Jurkat, Clone E6-1 (cell line): Measurements from ENCODE around the gene PHACTR4.
"Not testable (repeated sequence)": the region's sequence is repeated elsewhere in the genome, so short reads cannot be mapped to it uniquely, and the experiment has no call there.

Source experiments
- DNase-seq: peaks from one replicate; pipeline ENCODE4 v3.0.0-alpha.2; 2011; ENCODE audit warnings: low read depth, low spot score
- H3K4me3 ChIP-seq: 2 replicates; pipeline ENCODE4 v1.5.1; 2011; ENCODE audit warnings: mild to moderate bottlenecking, low read length, control low read depth, moderate library complexity

PHACTR4 gene

DNA sequence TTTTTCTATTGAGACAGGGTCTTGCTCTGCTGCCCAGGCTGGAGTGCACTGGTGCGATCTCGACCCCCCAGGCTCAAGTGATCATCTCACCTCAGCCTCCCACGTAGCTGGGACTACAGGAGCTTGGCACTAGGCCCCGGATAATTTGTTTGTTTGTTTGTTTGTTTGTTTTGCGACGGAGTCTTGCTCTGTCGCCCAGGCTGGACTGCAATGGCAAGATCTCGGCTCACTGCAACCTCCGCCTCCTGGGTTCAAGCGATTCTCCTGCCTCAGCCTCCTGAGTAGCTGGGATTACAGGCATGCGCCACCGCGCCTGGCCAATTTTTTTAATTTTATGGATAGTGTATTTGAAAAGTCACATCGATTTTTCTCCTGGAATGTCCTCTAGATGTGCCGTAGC lies 932 bp upstream of the PHACTR4 start:
- DNase-seq, H3K4me3 ChIP-seq: not testable (repeated sequence)

DNA sequence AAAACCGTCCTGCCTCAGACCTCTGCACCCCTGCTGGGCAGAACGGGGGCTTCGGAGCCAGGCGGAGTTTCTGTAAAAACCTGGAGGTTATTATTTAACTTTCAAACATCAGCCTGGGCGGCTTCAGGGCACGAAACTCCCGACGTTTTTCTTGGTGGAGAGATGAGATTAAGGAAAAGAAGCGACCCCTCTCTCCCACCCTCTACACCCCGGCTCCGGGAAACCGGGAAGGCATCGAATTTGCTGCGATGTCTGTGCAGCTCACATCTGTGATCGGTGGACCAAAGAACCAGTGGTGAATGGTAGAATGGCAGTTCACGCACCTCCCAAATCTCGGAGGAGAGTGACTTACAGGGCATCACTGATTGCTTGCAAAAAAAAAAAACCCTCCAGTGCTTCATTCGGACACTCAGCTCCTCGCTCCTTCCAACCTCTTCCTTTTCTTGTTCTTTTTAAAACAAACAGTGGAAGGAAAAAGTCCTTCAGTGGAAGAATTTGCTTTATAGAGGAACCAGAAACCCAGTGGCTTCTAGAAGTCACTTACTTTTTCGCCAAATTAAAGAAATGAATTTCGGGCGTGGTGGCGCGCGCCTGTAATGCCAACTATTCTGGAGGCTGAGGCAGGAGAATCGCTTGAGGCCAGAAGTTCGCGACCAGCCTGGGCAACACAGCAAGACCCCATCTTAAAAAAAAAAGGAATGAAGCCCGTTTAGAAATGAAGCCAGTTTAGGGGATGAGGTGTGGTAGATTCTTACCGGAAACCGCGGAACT lies 884 bp downstream of the PHACTR4 start:
- peak overlapping the region; percentile 70 for H3K4me3 ChIP-seq
- DNase-seq, result no peak

- no peak for DNase-seq
- peak overlapping the region; percentile 70 for H3K4me3 ChIP-seq
Observed at GRCh38 chr1:28371010-28371377, 1.5 kb downstream of the PHACTR4 start.

- H3K4me3 ChIP-seq, DNase-seq: not testable (repeated sequence)
Observed at GRCh38 chr1:28373450-28373849, 3.9 kb downstream of the PHACTR4 start.

- no peak overlapping the region for H3K4me3 ChIP-seq
- DNase-seq, result no peak
Observed at GRCh38 chr1:28374297-28374696, 4.8 kb downstream of the PHACTR4 start.

DNA sequence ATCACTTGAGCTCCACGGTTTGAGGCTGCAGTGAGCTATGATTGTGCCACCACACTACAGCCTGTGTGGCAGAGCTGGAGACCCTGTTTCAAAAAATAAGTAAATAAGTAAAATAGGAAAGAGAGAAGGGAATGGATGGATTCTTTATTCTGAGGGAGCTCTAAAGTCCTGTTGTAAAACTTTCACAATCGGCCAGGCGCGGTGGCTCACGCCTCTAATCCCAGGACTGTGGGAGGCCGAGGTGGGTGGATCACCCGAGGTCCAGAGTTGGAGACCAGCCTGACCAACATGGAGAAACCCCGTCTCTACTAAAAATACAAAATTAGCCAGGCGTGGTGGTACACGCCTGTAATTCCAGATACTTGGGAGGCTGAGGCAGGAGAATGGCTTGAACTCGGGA lies 6.1 kb downstream of the PHACTR4 start:
- not testable (repeated sequence) for H3K4me3 ChIP-seq, DNase-seq

- H3K4me3 ChIP-seq, DNase-seq: not testable (repeated sequence)
Observed at GRCh38 chr1:28376195-28376594, 6.7 kb downstream of the PHACTR4 start.

GRCh38 chr1:28378906-28379305 lies 9.4 kb downstream of the PHACTR4 start:
- no peak for DNase-seq
- no peak overlapping the region for H3K4me3 ChIP-seq

- DNase-seq, result no peak
- H3K4me3 ChIP-seq, result no peak overlapping the region
Observed at GRCh38 chr1:28380394-28380793, 10.9 kb downstream of the PHACTR4 start.

DNA sequence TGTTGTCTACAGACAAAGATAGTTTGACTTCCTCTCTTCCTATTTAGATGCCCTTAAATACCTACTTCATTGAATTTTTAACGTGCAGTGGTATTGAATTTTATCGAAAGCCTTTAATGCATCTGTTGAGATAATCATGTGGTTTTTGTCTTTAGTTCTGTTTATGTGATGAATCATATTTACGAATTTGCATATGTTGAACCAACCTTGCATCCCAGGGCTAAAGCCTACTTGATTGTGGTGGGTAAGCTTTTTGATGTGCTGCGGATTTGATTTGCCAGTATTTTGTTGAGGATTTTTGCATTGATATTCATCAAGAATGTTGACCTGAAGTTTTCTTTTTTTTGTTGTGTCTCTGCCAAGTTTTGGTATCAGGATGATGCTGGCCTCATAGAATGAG lies 14.2 kb downstream of the PHACTR4 start:
- not testable (repeated sequence) for DNase-seq

GRCh38 chr1:28392027-28392652 lies 22.6 kb downstream of the PHACTR4 start:
- no peak for DNase-seq
- H3K4me3 ChIP-seq, result no peak overlapping the region

More for the DNA sequence above, 14.2 kb downstream of the PHACTR4 start:
- H3K4me3 ChIP-seq, result not testable (repeated sequence)

- H3K4me3 ChIP-seq, result no peak overlapping the region
- no peak for DNase-seq
Observed at GRCh38 chr1:28394136-28394535, 24.6 kb downstream of the PHACTR4 start.

DNA sequence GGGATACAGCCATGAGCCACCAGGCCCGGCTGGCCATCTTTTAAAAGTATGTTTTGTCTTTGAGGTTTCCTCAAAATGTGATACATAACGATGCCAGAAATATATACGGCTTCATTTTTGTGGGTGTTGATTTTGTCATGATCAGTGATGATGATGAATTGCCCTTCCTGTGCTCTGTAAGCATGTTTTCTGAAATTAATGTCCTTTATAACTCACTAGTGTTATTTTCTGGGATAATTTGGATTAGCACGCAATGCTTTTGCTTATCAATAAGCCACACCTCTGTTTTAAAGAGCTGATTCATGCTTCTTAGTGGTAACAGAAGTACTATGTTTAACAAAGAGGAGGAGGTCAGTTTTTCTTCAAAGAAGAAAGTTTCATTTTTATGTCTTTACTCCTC lies 25.6 kb downstream of the PHACTR4 start:
- no peak for DNase-seq
- no peak overlapping the region for H3K4me3 ChIP-seq

DNA sequence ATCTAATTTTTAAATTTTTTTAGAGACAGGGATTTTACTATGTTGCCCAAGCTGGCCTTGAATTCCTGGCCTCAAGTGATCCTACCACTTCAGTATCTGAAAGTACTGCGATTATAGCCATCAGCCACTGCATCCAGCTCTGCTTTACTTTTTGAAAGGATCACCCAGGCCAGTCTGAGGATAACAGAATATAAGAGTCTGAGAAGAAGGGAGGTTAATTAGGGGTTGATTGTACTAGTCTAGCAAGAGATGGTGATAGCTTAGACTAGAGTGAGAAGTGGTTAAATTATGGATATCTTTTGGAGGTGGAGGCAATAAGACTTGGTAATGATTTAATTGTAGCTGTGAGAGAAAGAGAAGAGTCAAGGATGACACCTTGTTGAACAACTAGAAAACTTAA lies 32.2 kb downstream of the PHACTR4 start:
- no peak for DNase-seq
- no peak overlapping the region for H3K4me3 ChIP-seq

- H3K4me3 ChIP-seq, result no peak overlapping the region
- DNase-seq, result no peak
Observed at GRCh38 chr1:28409090-28409489, 39.5 kb downstream of the PHACTR4 start.

GRCh38 chr1:28411656-28412055 lies 42.1 kb downstream of the PHACTR4 start:
- no peak overlapping the region for H3K4me3 ChIP-seq
- DNase-seq, result no peak

DNA sequence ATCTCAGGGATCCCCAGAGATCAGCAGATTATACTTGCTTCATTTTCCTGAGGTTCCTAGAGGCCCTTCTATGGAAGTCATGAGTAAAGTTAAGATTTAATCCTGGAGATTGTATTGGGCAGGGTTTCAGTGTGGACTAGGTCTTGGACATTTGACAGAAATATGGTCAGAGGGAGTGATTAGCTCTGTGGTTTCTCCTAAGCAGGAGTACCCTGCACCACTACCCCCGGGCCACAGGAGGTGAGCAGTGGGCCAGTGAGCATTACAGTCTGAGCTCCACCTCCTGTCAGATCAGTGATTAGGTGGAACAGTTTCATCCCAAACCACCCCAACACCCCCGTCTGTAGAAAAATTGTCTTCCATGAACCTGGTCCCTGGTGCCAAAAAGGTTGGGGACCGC lies 43.2 kb downstream of the PHACTR4 start:
- no peak for DNase-seq

GRCh38 chr1:28416509-28417194 lies 47.1 kb downstream of the PHACTR4 start:
- no peak for DNase-seq

More for the DNA sequence above, 43.2 kb downstream of the PHACTR4 start:
- H3K4me3 ChIP-seq, result no peak overlapping the region

GRCh38 chr1:28417441-28417922 lies 47.9 kb downstream of the PHACTR4 start:
- H3K4me3 ChIP-seq, result no peak overlapping the region
- no peak for DNase-seq

More at GRCh38 chr1:28416509-28417194, 47.1 kb downstream of the PHACTR4 start:
- H3K4me3 ChIP-seq, result no peak overlapping the region
